GM23338 (cell line): ENCODE results near the gene DTHD1. TPM values are rescaled to one million over a fixed set of nuclear protein-coding genes. Genes with fewer than 3 reads are reported as not detected.

ENCODE experiments used
- ATAC-seq: fragments of 200-7000 bp; cut with Tn5 transposase; 3 replicates; pipeline ENCODE4 v1.9.1; 2020
- DNase-seq: peaks from one replicate; pipeline ENCODE4 v3.0.0-alpha.2; 2015; ENCODE audit warnings: low spot score
- H2AFZ ChIP-seq: fragments of 200-600 bp; sonication (generic); 2 replicates; pipeline ENCODE4 v1.8.0; 2016; ENCODE audit warnings: antibody characterized with exemption, mild to moderate bottlenecking, moderate library complexity
- H3F3A ChIP-seq: fragments of 200-600 bp; sonication (generic); replicated peaks from 2 replicates; pipeline ENCODE4 v1.8.0; 2017; ENCODE audit warnings: antibody characterized with exemption, mixed run types, low read depth
- H3K27ac ChIP-seq: fragments of 200-600 bp; sonication (generic); 2 replicates; pipeline ENCODE4 v1.6.1; 2016; ENCODE audit warnings: low read depth
- H3K27me3 ChIP-seq: fragments of 200-600 bp; sonication (generic); 2 replicates; pipeline ENCODE4 v1.8.0; 2016; ENCODE audit warnings: mild to moderate bottlenecking, mixed run types, moderate library complexity; ENCODE audit not compliant: insufficient read depth
- H3K36me3 ChIP-seq: fragments of 200-600 bp; sonication (generic); 2 replicates; pipeline ENCODE4 v1.8.0; 2016; ENCODE audit warnings: mild to moderate bottlenecking; ENCODE audit not compliant: insufficient read depth
- H3K4me1 ChIP-seq: fragments of 200-600 bp; sonication (generic); 2 replicates; pipeline ENCODE4 v1.8.0; 2016; ENCODE audit warnings: mild to moderate bottlenecking, moderate library complexity; ENCODE audit not compliant: insufficient read depth
- H3K4me2 ChIP-seq: fragments of 200-600 bp; sonication (generic); 2 replicates; pipeline ENCODE4 v1.7.1; 2017; ENCODE audit warnings: mixed run types
- H3K4me3 ChIP-seq: fragments of 200-600 bp; sonication (generic); 2 replicates; pipeline ENCODE4 v1.6.1; 2016; ENCODE audit warnings: mixed run types
- H3K79me2 ChIP-seq: fragments of 200-600 bp; sonication (generic); replicated peaks from 2 replicates; pipeline ENCODE4 v1.8.0; 2017; ENCODE audit warnings: mild to moderate bottlenecking; ENCODE audit not compliant: insufficient read depth
- H3K9me2 ChIP-seq: fragments of 200-600 bp; sonication (generic); 2 replicates; pipeline ENCODE4 v1.8.0; 2017; ENCODE audit not compliant: insufficient read depth
- H4K20me1 ChIP-seq: fragments of 200-600 bp; sonication (generic); replicated peaks from 2 replicates; pipeline ENCODE4 v1.8.0; 2017; ENCODE audit warnings: mild to moderate bottlenecking; ENCODE audit not compliant: insufficient read depth
- H3K27ac Mint-ChIP-seq: 2 replicates; pipeline ENCODE4 v1.8.0; 2020; ENCODE audit warnings: inconsistent platforms, mild to moderate bottlenecking, moderate library complexity, mixed read lengths
- H3K27me3 Mint-ChIP-seq: 3 replicates; pipeline ENCODE4 v1.8.0; 2022; ENCODE audit warnings: low read depth, mild to moderate bottlenecking, moderate library complexity, mixed read lengths, inconsistent platforms; ENCODE audit not compliant: insufficient read depth, poor library complexity
- H3K36me3 Mint-ChIP-seq: 3 replicates; pipeline ENCODE4 v1.8.0; 2021; ENCODE audit warnings: low read depth, mild to moderate bottlenecking, inconsistent platforms, moderate library complexity, mixed read lengths
- H3K4me1 Mint-ChIP-seq: 3 replicates; pipeline ENCODE4 v1.8.0; 2020; ENCODE audit warnings: mild to moderate bottlenecking, inconsistent platforms, mixed read lengths
- H3K4me3 Mint-ChIP-seq: 3 replicates; pipeline ENCODE4 v1.8.0; 2021; ENCODE audit warnings: moderate library complexity, mild to moderate bottlenecking, inconsistent platforms, mixed read lengths
- H3K9me3 Mint-ChIP-seq: 3 replicates; pipeline ENCODE4 v1.8.0; 2020; ENCODE audit warnings: moderate library complexity, mild to moderate bottlenecking, inconsistent platforms, mixed read lengths
- CREB1 ChIP-seq: fragments of 250-450 bp; sonication (Bioruptor Pico); IDR thresholded peaks from 2 replicates; pipeline ENCODE4 v1.5.0; 2020; ENCODE audit warnings: low read depth, mild to moderate bottlenecking, moderate library complexity
- EZH2 ChIP-seq: fragments of 200-600 bp; sonication (generic); IDR thresholded peaks from one replicate; pipeline ENCODE4 v1.8.0; 2017; ENCODE audit warnings: antibody characterized with exemption, mild to moderate bottlenecking, low read depth; ENCODE audit not compliant: unreplicated experiment
- EZH2phosphoT487 ChIP-seq: fragments of 200-600 bp; sonication (generic); IDR thresholded peaks from one replicate; pipeline ENCODE4 v1.8.1; 2018; ENCODE audit warnings: antibody characterized with exemption; ENCODE audit not compliant: unreplicated experiment
- JUNB ChIP-seq: IDR thresholded peaks from one replicate; pipeline ENCODE4 v1.6.1; 2016; ENCODE audit warnings: antibody characterized with exemption; ENCODE audit not compliant: unreplicated experiment
- NANOG ChIP-seq: IDR thresholded peaks from 2 replicates; pipeline ENCODE4 v1.6.1; 2016; ENCODE audit warnings: antibody characterized with exemption, borderline replicate concordance
- POLR2AphosphoS5 ChIP-seq: IDR thresholded peaks from 2 replicates; pipeline ENCODE4 v1.6.1; 2016; ENCODE audit warnings: antibody characterized with exemption, low read depth
- STAT1 ChIP-seq: IDR thresholded peaks from one replicate; pipeline ENCODE4 v1.6.1; 2016; ENCODE audit warnings: antibody characterized with exemption; ENCODE audit not compliant: unreplicated experiment
- ZNF114 ChIP-seq: fragments of 250-450 bp; sonication (Bioruptor Pico); IDR thresholded peaks from 2 replicates; pipeline ENCODE4 v1.5.0; 2020; ENCODE audit warnings: mild to moderate bottlenecking, moderate library complexity
- ZNF331 ChIP-seq: fragments of 250-450 bp; sonication (Bioruptor Pico); IDR thresholded peaks from 2 replicates; pipeline ENCODE4 v1.5.0; 2020; ENCODE audit warnings: low read depth, mild to moderate bottlenecking, moderate library complexity
- polyA plus RNA-seq: library from polyadenylated mRNA; unstranded; fragments of >200 nt; fragmentation: Nextera tagmentation; extraction: Ambion mirVana; gene quantifications from 2 replicates; pipeline ENCODE4 v1.2.1, GENCODE V29; 2016
- total RNA-seq: library from RNA; depleted of rRNA; stranded (reverse); fragments of >200 nt; shearing (Covaris generic); gene quantifications from 2 replicates; pipeline ENCODE4 v1.2.3, GENCODE V29; 2014
- TF ChIP-seq, protein P1 (sequence below): IDR thresholded peaks from one replicate; pipeline ENCODE4 v1.6.1; 2018; ENCODE audit warnings: antibody characterized with exemption; ENCODE audit not compliant: unreplicated experiment
- TF ChIP-seq, protein P2 (sequence below), 2 experiments: fragments of 200-600 bp in 1 of 2; sonication (generic) in 1 of 2; conservative IDR thresholded peaks; 2 replicates each; pipeline versions ENCODE4 v1.5.1 to v1.6.1; 2016 to 2017; ENCODE audit warnings: antibody characterized with exemption in 2 of 2, low read depth in 2 of 2, mild to moderate bottlenecking in 2 of 2, moderate library complexity in 1 of 2
- TF ChIP-seq, protein P3 (sequence below): fragments of 250-450 bp; sonication (Bioruptor Pico); IDR thresholded peaks from 2 replicates; pipeline ENCODE4 v1.5.0; 2020; ENCODE audit warnings: mild to moderate bottlenecking, moderate library complexity
- TF ChIP-seq, protein P4 (sequence below): IDR thresholded peaks from 2 replicates; pipeline ENCODE4 v1.6.1; 2016; ENCODE audit warnings: antibody characterized with exemption

DTHD1 gene
- total and polyA plus RNA-seq, 2 experiments from 2014 or later: not detected

DNA sequence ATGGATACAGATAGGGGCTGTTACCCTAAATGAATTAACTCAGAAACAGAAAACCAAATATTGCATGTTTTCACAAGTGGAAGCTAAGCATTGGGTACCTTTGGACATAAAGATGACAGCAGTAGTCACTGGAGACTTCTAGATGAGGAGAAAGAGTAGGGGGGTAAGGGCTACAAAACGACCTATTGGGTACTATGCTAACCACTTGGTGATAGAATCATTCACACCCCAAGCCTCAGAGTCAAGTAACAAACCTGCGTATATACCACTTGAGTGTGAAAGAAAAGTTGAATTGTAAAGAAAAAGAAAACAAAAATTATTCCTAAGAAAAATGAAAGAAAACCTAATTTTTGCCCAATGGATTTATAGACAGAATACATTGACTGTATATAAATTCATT lies 29.4 kb upstream of the DTHD1 start:
- no peaks in the 10 kb centered on the region for H3K27me3 Mint-ChIP-seq
- no peaks in the 10 kb centered on the region for H3K79me2 ChIP-seq
- no peak overlapping the region for H2AFZ ChIP-seq
- no peak overlapping the region for H3K4me3 ChIP-seq
- no peak overlapping the region for H3K4me3 Mint-ChIP-seq
- TF ChIP-seq STAT1: no peak
- no peak for TF ChIP-seq ZNF331 (CRISPR knock-in tag)
- TF ChIP-seq EZH2phosphoT487: no peak
- TF ChIP-seq, protein P1, sequence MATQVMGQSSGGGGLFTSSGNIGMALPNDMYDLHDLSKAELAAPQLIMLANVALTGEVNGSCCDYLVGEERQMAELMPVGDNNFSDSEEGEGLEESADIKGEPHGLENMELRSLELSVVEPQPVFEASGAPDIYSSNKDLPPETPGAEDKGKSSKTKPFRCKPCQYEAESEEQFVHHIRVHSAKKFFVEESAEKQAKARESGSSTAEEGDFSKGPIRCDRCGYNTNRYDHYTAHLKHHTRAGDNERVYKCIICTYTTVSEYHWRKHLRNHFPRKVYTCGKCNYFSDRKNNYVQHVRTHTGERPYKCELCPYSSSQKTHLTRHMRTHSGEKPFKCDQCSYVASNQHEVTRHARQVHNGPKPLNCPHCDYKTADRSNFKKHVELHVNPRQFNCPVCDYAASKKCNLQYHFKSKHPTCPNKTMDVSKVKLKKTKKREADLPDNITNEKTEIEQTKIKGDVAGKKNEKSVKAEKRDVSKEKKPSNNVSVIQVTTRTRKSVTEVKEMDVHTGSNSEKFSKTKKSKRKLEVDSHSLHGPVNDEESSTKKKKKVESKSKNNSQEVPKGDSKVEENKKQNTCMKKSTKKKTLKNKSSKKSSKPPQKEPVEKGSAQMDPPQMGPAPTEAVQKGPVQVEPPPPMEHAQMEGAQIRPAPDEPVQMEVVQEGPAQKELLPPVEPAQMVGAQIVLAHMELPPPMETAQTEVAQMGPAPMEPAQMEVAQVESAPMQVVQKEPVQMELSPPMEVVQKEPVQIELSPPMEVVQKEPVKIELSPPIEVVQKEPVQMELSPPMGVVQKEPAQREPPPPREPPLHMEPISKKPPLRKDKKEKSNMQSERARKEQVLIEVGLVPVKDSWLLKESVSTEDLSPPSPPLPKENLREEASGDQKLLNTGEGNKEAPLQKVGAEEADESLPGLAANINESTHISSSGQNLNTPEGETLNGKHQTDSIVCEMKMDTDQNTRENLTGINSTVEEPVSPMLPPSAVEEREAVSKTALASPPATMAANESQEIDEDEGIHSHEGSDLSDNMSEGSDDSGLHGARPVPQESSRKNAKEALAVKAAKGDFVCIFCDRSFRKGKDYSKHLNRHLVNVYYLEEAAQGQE: no peak
- TF ChIP-seq, protein P2, sequence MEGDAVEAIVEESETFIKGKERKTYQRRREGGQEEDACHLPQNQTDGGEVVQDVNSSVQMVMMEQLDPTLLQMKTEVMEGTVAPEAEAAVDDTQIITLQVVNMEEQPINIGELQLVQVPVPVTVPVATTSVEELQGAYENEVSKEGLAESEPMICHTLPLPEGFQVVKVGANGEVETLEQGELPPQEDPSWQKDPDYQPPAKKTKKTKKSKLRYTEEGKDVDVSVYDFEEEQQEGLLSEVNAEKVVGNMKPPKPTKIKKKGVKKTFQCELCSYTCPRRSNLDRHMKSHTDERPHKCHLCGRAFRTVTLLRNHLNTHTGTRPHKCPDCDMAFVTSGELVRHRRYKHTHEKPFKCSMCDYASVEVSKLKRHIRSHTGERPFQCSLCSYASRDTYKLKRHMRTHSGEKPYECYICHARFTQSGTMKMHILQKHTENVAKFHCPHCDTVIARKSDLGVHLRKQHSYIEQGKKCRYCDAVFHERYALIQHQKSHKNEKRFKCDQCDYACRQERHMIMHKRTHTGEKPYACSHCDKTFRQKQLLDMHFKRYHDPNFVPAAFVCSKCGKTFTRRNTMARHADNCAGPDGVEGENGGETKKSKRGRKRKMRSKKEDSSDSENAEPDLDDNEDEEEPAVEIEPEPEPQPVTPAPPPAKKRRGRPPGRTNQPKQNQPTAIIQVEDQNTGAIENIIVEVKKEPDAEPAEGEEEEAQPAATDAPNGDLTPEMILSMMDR (conservative IDR thresholded peaks at IDR 0.05; ENCODE audit: low read depth in 2 of 2): no peak
- TF ChIP-seq NANOG: no peak
- TF ChIP-seq, protein P3, sequence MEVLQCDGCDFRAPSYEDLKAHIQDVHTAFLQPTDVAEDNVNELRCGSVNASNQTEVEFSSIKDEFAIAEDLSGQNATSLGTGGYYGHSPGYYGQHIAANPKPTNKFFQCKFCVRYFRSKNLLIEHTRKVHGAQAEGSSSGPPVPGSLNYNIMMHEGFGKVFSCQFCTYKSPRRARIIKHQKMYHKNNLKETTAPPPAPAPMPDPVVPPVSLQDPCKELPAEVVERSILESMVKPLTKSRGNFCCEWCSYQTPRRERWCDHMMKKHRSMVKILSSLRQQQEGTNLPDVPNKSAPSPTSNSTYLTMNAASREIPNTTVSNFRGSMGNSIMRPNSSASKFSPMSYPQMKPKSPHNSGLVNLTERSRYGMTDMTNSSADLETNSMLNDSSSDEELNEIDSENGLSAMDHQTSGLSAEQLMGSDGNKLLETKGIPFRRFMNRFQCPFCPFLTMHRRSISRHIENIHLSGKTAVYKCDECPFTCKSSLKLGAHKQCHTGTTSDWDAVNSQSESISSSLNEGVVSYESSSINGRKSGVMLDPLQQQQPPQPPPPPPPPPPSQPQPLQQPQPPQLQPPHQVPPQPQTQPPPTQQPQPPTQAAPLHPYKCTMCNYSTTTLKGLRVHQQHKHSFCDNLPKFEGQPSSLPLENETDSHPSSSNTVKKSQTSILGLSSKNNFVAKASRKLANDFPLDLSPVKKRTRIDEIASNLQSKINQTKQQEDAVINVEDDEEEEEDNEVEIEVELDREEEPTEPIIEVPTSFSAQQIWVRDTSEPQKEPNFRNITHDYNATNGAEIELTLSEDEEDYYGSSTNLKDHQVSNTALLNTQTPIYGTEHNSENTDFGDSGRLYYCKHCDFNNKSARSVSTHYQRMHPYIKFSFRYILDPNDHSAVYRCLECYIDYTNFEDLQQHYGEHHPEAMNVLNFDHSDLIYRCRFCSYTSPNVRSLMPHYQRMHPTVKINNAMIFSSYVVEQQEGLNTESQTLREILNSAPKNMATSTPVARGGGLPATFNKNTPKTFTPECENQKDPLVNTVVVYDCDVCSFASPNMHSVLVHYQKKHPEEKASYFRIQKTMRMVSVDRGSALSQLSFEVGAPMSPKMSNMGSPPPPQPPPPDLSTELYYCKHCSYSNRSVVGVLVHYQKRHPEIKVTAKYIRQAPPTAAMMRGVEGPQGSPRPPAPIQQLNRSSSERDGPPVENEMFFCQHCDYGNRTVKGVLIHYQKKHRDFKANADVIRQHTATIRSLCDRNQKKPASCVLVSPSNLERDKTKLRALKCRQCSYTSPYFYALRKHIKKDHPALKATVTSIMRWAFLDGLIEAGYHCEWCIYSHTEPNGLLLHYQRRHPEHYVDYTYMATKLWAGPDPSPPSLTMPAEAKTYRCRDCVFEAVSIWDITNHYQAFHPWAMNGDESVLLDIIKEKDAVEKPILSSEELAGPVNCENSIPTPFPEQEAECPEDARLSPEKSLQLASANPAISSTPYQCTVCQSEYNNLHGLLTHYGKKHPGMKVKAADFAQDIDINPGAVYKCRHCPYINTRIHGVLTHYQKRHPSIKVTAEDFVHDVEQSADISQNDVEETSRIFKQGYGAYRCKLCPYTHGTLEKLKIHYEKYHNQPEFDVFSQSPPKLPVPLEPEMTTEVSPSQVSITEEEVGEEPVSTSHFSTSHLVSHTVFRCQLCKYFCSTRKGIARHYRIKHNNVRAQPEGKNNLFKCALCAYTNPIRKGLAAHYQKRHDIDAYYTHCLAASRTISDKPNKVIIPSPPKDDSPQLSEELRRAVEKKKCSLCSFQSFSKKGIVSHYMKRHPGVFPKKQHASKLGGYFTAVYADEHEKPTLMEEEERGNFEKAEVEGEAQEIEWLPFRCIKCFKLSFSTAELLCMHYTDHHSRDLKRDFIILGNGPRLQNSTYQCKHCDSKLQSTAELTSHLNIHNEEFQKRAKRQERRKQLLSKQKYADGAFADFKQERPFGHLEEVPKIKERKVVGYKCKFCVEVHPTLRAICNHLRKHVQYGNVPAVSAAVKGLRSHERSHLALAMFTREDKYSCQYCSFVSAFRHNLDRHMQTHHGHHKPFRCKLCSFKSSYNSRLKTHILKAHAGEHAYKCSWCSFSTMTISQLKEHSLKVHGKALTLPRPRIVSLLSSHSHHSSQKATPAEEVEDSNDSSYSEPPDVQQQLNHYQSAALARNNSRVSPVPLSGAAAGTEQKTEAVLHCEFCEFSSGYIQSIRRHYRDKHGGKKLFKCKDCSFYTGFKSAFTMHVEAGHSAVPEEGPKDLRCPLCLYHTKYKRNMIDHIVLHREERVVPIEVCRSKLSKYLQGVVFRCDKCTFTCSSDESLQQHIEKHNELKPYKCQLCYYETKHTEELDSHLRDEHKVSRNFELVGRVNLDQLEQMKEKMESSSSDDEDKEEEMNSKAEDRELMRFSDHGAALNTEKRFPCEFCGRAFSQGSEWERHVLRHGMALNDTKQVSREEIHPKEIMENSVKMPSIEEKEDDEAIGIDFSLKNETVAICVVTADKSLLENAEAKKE: no peak
- TF ChIP-seq POLR2AphosphoS5: no peak
- TF ChIP-seq CREB1: no peak
- TF ChIP-seq, protein P4, sequence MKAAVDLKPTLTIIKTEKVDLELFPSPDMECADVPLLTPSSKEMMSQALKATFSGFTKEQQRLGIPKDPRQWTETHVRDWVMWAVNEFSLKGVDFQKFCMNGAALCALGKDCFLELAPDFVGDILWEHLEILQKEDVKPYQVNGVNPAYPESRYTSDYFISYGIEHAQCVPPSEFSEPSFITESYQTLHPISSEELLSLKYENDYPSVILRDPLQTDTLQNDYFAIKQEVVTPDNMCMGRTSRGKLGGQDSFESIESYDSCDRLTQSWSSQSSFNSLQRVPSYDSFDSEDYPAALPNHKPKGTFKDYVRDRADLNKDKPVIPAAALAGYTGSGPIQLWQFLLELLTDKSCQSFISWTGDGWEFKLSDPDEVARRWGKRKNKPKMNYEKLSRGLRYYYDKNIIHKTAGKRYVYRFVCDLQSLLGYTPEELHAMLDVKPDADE: no peak
- TF ChIP-seq EZH2: no peak
- no peak for TF ChIP-seq ZNF114 (CRISPR knock-in tag)
- no peak for TF ChIP-seq JUNB
- no peaks in the 10 kb centered on the region for H3F3A ChIP-seq
- H3K9me3 Mint-ChIP-seq: no peaks in the 10 kb centered on the region
- H3K27ac Mint-ChIP-seq: no peak overlapping the region
- no peaks in the 10 kb centered on the region for H4K20me1 ChIP-seq
- no peaks in the 10 kb centered on the region for H3K36me3 Mint-ChIP-seq
- no peaks in the 10 kb centered on the region for H3K36me3 ChIP-seq
- no peak for DNase-seq
- no peak overlapping the region for H3K27ac ChIP-seq
- no peak overlapping the region for H3K4me2 ChIP-seq
- peaks cover 10% of the 10 kb centered on the region for H3K4me1 Mint-ChIP-seq
- no peaks in the 10 kb centered on the region for H3K9me2 ChIP-seq
- ATAC-seq: no peak
- no peaks in the 10 kb centered on the region for H3K4me1 ChIP-seq
- H3K27me3 ChIP-seq: no peaks in the 10 kb centered on the region
